CD4-positive, alpha-beta T cell treated with Interferon alpha-2 for 1 hour (primary cell): ENCODE data around the gene FMNL3.

Source experiments
- DNase-seq, 2 donors: peaks; one replicate each; pipeline ENCODE4 v3.0.0-alpha.2; 2020 to 2022

Gene FMNL3

DNA sequence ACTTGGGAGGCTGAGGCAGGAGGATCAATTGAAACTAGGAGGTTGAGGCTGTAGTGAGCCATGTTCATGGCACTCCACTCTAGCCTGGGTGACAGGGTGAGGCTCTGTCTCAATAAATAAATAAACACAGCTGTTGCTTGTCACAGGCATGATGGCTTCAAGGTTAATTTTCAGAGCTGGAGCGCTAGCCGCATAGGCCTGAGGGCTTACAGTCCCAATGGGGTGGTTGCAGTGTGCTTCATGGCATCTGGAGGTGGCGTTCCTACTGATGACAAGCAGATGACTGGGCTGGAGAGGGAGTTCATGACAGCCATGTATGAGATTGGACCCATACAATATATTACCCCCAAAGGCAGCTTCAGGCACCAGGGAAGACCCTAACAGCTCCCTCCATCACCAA is 1.6 kb upstream of the FMNL3 start:
- no peak for DNase-seq

DNA sequence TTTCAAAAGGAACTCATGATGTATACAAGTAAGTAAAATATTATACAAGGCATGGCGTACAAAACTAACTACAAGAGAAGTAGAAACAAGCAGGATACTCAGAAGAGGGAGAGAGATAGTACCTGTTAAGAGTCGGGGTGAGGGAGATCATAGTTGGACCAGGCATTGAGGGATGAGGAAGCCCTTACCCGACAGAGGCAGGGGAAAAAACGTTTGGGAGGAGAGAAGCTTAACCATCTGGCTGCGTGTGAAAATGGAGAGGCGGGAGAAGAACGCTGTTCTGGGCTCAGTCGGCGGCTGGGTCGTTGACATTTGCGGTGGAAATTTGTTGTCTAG is 575 bp upstream of the FMNL3 start:
- DNase-seq = no peak

DNA sequence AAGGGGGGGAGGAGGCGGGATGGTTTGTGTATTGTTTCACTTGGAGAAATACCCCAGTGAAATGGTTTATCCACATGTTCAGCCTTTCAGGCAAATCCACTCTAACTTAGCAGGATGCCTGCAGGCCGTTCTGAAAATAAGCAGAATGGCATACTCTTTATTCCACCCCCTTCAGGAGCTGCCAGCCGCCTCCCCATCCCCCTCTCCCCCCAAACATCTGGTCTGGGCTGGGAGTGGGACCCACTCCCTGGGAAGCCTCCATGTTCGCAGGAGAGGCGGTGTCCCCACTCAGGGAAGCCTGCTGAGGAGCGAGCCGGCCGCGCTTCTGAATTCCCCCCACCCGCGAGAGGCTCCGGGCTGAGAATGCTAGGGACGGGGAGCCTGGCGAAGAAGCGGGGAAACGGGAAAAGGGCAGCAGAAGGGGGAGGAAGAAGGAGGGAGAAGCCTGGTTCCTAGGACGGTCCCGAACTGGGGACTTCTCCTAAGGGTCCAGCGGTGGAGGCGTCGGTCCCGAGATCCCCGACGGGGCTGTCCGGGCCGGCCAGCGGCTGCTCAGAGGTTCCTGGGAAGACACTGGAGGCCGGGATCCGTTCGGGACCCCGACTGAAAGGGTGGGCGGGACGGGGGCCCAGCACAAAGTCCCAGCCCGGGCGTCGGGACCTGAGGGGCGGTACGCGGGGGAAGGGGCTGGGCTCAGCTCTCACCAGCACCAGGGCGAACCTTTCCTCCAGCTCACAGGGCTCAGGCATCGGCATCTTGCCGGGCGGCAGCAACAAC is 666 bp downstream of the FMNL3 start:
- DNase-seq = no peak

DNA sequence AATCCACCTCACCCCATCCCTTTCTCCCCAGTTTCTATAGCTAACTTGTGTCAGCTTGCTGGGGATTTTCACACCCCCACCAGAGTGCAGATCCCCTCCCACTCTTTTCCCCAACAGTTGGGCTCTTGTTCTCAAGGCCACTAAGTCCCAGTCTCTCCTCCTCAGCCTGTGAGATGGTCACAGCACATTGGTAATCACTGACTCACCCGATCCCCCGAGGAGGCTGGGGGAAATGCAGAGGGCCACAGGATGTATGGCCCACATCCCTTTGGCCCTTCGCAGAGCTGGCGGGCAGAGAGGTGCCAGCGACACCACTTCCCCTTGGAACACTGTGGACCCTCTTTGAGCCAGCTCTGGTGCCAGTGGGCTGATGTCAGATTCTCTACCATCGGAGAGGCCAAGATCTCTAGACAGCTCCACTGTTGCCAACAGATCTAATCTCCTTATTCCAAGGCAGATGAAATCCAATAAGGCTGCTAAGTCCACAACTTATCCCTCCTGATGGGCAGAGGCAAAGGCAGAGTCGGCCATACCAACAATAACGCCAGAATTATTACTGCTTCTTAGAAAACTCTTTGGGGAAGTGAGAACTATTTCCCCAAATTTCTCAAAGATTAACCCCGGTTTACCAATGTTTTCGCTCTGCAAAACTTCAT is 1.6 kb downstream of the FMNL3 start:
- DNase-seq = peak; percentile 9 to 15

DNA sequence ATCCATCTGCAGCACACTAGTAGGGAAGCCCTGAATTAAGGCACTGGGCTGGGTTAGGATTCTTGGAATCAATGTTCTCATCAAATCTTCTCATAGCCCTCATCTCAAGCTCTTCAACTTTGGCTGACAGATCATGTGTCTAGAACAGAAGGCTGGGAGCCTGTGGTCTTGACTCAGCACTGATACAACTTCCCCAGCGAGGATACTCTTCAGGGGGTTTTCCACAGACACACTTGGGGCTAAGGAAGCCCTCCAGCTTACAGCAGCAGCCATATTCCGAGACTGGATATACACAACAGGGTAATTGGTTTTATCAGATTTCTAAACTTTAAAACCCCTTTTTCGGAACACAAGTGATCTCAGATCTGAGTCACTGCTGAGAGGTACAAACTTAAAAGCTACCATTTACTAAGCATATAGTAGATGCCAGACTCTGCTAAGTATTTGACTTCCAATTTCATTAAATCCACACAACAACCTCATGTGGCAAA is 3.5 kb downstream of the FMNL3 start:
- peak; percentile 41 to 50 for DNase-seq

DNA sequence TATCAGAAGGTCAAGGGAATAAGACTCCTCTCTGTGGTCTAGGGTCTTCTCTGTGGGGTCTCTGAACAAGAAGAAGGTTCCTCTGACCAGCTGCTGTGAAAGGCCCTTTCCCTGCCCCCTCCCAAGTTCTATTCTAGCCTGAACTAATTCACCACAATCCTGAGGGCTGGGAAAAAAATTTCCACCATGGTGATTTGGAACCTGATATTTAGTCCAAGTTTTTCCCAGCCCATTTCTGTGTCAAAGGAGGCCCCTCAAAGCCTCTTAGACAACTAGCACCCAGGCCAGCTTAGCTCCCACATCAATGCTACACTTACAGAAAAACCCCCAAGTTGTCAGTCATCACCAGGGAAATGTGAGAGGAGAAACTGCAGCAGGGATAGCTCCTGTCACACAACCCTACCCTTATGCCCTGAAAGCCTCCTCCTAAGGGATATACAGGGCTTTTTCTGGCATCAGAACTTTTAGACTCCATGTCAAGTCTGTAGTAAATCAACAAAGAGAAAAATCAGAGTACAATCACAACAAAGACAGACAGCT is 4.5 kb downstream of the FMNL3 start:
- DNase-seq = no peak

DNA sequence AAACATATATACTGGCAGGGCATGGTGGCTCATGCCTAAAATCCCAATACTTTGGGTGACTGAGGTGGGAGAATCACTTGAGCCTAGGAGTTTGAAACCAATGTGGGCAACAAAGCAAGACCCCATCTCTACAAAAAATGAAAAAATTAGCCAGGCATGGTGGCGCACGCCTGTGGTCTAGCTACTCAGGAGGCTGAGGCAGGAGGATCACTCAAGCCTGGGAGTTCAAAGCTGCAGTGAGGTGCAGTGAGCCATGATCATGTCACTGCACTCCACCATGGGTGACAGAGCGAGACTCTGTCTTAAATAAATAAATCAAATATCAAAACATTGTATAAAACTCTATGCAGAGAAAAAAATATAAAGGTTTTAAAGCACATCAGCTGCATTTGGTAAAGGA is 5.2 kb downstream of the FMNL3 start:
- no peak for DNase-seq

DNA sequence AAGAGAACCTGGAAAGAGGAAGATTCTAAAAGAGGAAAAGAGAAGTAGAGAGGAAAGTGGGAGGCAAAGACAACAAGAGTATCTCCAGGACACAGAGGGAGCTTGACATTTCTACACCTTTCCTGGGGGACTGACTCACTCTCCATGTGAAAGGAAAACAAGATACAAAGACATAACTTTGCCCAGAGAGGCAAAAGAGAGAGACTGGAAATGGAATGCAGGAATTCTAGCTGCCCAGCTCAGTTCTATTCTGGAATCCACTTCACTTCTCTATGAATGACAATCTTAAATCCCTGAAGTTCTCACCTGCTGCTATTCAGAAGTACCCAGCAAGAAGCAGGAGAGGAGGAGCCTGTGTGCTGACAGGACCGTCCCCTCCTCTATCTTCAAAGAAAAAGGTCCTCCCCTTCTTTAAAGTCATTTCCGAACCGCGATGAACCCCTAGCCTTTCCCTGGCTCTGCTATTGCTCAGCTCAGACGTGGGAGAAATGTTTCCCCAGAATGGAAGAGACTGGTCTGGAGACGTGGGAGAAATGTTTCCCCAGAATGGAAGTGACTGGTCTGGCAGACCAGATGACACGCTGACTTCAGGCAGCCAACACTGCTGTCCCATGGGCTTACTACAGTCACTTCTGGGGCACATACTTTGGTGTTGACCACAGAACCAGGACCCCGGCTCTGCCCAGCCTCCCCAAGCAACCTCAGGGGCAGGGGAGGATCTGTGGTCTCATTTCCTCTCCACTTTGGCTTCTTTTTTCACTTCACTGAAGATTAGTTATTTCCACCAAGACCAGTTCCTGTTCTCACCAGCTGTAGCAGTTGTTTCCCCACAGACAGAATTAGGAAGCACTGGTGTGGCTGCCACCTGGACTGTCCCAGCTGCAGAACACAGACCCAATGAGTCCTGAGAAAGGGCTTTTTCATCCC is 8.3 kb downstream of the FMNL3 start:
- DNase-seq = peak; percentile 34 to 54

DNA sequence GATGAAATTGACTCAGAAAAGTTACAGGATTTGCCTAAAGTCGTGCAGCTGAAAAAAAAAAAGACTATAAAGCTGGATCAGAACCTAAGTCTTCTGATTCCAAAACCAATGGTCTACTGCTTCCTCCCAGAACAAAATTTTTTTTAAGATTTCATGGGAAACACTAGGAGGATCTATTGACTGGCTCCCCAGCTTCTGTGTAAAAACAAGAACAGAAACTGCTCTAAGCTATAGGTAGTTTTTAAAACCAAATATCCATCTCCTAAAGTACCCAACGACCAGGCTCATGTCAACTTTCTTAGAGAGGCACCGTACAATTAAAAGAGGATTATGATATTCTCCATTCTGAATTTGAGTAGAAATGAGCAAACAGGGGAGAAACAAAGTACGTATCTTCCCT is 9.4 kb downstream of the FMNL3 start:
- no peak for DNase-seq

DNA sequence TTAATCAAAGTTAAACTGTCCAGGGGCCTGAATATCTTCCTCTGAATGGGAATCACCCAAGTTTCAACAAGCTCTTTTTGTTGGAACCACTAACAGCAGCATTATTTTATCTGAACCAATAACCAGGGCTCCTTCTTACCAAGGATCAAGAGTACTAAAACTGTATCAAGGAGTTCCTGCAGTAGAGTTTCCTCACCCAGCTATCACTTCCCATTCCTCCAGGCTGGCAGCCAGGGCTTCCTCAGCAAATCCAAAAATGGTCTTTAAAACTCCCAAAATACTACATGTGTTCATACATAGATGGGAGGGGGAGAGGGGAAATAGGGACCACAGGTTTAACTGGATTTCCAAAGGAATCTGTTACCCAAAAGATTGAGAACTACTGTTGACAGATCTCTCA is 10.5 kb downstream of the FMNL3 start:
- DNase-seq = no peak

DNA sequence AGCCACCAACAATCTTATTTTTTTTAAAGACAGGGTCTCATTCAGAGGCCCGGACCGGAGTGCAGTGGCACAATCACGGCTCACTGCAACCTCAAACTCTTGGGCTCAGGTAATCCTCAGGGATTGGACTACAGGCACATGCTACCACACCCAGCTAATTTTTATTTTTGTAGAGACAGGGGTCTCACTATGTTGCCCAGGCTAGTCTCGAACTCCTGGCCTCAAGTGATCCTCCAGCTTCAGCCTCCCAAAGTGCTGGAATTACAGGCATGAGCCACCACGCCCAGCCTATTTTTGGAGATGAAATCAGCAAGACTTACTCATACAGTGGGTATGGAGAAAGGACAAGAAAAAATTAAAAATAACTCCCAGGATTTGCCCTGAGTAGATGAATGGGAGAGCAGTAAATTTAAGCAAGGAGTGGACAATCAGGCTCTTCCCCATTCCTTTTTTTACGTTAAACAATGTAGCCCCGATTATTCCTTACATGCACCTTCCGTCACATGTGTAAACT is 13.2 kb downstream of the FMNL3 start:
- DNase-seq = no peak

DNA sequence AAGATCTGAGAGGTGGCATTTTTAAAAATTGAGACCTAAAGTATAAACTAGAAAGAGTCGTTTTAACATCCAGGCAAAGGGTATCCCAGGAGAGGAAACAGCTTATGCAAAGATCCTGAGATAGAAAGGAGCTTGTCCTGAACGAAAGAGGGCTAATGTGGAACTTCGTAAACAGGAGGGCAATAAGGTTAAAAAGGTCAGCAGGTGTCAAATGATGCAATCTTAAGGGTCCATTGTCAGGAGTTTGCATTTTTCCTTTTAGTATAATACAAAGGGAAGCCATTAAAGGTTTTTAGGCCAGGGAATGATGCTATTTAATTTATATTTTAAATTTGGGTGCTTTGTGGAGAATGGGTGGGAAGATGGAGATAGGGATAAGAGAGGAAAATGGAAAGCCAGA is 14.4 kb downstream of the FMNL3 start:
- DNase-seq = no peak

DNA sequence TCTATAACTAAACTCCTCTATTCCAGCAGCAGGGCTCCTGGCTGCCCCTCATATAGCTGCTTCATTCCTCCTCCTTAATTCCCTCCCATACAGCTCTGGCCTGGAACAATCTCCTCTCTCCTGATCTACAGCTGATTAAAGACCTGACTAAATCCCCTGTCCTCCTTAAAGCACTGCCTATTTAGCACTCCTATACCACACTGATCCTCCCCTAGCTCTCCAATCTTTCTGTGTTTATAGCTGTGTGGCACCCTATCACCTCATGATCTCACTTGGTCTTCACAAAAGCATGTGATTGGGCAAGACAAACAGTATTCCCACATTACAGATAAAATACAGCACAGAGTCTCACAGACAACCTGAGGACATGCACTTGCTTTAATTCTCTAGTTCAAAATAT is 17.4 kb downstream of the FMNL3 start:
- no peak for DNase-seq

DNA sequence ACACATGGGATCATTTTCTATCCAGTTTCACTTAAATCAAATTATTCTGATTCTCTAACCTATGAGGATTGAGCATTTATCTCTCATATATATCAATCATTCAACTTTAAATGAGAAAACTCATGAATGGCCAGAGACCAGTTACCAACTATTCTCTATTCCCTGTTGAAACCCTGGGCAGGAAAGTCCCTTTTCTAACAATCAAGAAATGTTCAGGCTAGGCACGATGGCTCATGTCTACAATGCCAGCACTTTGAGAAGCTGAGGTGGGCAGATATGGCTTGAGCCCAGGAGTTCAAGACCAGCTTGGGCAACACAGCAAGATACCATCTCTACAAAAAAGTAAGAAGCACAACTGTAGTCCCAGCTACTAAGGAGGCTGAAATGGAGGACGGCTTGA is 18.0 kb downstream of the FMNL3 start:
- DNase-seq = no peak

DNA sequence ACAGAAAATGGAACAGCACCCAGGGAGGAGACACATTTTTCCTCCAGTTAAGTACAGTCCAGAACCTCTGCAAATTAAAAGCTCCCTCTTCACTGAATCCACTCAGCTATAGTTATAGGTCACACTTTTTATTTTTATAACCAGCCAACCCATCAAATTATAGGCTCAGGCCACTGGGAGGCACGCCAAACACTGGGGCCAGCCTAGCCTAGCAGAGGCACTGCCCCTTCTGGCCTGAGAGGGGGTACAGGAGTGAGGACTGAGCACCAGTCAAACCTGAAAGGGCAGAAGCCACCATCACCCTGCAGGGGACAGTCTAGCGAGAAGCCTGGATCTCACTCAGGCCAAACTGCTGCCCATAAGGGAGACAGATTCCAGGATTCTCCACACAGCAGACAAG is 19.3 kb downstream of the FMNL3 start:
- no peak for DNase-seq

DNA sequence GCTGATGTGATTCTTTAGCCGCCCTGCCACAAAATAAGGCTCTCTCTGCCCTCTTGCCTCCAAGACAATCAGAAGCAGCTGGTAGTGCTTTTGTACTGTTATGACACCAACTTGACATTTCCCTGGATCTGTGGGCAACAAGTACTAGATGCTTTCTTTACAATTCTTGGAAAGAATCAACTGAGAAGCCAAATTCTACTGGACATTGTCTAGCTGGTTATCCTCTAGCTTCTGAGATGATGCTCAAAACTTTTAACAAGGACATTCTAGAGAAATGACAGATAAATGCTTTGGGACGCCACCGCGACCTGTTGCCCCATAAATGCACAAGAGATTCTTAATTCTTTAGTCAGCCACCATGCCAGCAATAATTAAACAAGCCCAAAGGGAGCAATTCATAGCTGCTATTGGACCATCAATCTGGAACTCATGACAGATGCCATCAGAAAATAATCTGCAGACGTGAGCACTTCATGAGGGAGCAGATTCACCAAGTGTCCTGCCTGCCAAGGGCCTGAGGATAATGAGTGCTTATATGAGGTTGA is 22.8 kb downstream of the FMNL3 start:
- DNase-seq = no peak

DNA sequence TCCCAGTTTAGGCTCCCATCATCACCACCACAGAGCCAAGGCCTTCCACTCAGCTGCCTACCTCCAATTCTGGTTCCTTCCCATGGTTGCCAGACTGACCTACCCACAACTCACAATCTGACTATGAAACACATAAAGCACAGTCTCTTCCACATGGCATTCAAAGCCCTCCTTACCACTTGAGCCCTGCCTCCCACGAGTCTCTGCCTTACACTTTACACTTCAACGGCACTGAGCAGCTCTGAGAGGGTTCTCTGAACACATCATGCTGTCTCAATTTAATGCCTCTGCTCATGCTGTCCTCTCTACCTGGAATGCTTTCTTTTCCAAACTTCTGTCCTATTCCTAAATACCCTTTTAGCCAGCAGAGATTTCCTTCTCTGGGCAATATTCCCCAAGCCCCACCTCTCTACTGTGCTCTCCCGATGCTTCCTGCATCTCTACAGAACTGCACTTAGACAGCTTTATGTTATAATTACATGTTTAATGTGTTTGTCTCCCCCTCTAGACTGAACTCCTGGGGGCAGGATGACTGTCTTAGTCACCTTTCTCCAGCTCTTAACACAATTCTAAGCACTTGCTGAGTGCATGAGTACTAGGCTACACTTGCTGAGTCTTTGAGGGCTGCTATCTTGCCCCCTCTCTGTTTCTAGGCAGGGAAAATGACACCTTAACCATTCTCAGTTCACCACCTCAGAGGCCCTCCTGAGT is 23.5 kb downstream of the FMNL3 start:
- no peak for DNase-seq

DNA sequence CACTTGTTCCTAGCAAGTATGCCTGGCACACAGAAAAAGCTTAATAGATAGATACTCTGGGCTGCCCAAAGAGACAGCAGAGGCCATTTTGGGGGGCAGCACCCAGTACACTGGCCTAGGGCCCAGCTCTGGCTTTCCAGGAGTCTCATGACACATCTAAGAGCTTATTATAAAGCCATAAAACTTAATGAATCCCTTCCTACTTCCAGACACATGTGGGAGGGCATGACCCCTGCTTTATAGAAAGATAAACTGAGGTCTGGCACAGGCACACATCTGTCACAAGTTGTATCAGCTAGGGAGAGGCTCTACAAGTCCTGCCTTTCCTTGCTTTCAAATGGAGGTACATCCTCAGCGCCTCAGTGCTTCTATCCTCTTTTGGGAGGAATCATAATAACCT is 27.1 kb downstream of the FMNL3 start:
- no peak for DNase-seq

DNA sequence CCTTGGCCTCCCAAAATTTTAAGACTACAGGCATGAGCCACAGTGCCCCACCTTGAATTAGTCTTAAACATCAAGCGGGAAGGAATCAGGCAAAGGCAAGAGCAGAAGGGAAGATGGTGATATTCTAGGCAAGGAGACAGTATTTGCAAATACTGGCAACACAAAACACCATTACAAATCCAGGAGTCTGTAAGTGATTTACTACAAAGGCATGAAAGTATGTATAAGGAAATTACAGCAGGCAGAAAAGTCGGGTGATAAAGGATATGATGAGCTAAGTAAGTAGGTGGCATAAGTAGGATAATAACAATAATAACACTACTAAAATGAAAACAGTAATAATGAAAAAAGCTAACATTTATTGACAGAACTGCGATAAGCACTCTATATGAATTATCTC is 28.5 kb downstream of the FMNL3 start:
- no peak for DNase-seq

DNA sequence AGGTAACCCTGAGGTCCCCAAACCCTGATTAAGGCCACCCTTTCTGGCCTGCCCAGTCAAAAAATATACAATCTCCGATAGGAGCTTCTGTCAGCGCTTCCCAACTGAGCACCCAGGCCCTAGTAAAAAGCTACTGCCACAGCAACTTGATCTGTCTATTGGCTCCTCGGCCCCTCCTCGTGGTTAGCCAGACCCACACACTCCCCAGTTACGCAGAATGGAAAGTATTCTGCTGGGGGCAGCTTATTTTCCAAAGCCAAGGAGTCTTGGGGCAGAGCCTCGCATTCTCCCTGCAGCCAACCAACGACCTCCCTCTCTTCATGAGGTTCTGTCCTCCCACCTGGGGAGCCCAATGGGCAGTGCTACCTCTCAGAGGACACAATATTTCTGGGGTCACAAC is 32.1 kb downstream of the FMNL3 start:
- no peak for DNase-seq

DNA sequence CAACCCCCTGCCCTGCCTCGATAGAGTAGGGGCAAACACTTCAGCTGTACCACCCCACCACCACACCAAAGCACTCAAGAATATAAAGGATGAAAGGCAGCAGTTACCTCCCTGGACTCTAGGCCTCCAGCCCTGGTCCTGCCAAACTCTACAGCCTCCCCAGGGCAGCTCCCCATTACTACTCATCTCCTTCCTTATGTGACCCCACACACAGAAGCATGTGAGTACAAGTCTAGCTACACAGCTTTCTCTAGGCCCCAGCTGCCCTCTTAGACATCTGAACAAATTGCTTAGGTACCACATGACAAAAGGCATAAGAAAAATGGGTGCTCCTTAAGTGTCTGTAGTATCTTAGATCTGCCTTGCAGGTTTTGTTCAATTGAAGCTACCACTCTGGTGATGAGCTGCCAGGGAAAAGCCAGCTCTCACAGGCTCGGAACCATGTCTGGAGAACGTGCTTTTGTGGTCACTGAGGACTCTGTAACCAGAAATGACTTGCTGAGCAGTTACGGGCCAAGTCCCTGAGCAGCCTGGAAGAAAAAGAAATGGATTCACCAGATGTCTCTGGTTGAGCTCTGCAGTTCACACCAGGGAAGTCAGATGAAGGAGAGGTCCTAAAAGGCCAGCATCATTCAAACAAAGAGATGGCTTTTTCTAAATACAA is 32.8 kb downstream of the FMNL3 start:
- DNase-seq = no peak
